Mesothelial cell of epicardium (in vitro differentiated cells): ENCODE results near the gene MAN1A2. TPM values are rescaled to one million over a fixed set of nuclear protein-coding genes. Genes with fewer than 3 reads are reported as not detected.

ENCODE experiments used
- DNase-seq, 2 experiments: peaks; one replicate each; pipeline ENCODE4 v3.0.0; 2021; ENCODE audit warnings: low spot score in 2 of 2; ENCODE audit not compliant: unreplicated experiment in 2 of 2
- H3K27ac Mint-ChIP-seq: 2 replicates; pipeline ENCODE4 v1.8.0; 2021; ENCODE audit warnings: mixed read lengths
- H3K27me3 Mint-ChIP-seq: 2 replicates; pipeline ENCODE4 v1.8.0; 2021; ENCODE audit warnings: low read depth, mixed read lengths
- H3K36me3 Mint-ChIP-seq: 2 replicates; pipeline ENCODE4 v1.8.0; 2021; ENCODE audit warnings: mixed read lengths
- H3K4me1 Mint-ChIP-seq: 2 replicates; pipeline ENCODE4 v1.8.0; 2021; ENCODE audit warnings: mixed read lengths
- H3K4me3 Mint-ChIP-seq: 2 replicates; pipeline ENCODE4 v1.8.0; 2021; ENCODE audit warnings: mild to moderate bottlenecking, moderate library complexity, mixed read lengths
- H3K9me3 Mint-ChIP-seq: 2 replicates; pipeline ENCODE4 v1.8.0; 2021; ENCODE audit warnings: mixed read lengths
- total RNA-seq: library from RNA; stranded (reverse); gene quantifications from 3 replicates; pipeline ENCODE4 v1.2.1, GENCODE V29; 2021
- TF ChIP-seq, protein P1 (sequence below): fragments of 200-600 bp; sonication (generic); IDR thresholded peaks from one replicate; pipeline ENCODE4 v1.5.0; 2021; ENCODE audit warnings: antibody characterized with exemption; ENCODE audit not compliant: unreplicated experiment

Gene MAN1A2
- total RNA-seq, 1 donor from 2014 or later = 55.1 TPM

DNA sequence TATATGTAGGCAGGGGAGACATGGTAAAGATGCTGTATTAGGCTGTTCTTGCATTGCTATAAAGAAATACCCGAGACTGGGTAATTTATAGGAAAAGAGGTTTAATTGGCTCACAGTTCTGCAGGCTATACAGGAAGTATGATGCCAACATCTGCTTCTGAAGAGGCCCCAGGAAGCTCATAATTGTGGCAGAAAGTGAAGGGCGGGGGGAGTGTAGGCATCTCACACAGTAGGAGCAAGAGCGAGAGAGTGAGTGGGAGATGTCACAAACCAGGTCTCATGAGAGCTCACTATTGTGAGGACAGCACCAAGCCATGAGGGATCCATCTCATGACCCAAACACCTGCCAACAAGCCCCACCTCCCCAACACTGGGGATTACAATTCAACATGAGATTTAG is 21.1 kb downstream of the MAN1A2 start:
- Mint-ChIP-seq H3K9me3 (peaks cover 11% of the 10 kb centered on the region), H3K27me3 (no peaks in the 10 kb centered on the region), H3K4me3 (no peak overlapping the region), H3K36me3 (peaks cover 8% of the 10 kb centered on the region), H3K4me1 (peaks cover 21% of the 10 kb centered on the region), H3K27ac (no peak overlapping the region)
- DNase-seq = no peak
- TF ChIP-seq, protein P1, sequence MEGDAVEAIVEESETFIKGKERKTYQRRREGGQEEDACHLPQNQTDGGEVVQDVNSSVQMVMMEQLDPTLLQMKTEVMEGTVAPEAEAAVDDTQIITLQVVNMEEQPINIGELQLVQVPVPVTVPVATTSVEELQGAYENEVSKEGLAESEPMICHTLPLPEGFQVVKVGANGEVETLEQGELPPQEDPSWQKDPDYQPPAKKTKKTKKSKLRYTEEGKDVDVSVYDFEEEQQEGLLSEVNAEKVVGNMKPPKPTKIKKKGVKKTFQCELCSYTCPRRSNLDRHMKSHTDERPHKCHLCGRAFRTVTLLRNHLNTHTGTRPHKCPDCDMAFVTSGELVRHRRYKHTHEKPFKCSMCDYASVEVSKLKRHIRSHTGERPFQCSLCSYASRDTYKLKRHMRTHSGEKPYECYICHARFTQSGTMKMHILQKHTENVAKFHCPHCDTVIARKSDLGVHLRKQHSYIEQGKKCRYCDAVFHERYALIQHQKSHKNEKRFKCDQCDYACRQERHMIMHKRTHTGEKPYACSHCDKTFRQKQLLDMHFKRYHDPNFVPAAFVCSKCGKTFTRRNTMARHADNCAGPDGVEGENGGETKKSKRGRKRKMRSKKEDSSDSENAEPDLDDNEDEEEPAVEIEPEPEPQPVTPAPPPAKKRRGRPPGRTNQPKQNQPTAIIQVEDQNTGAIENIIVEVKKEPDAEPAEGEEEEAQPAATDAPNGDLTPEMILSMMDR = no peak

DNA sequence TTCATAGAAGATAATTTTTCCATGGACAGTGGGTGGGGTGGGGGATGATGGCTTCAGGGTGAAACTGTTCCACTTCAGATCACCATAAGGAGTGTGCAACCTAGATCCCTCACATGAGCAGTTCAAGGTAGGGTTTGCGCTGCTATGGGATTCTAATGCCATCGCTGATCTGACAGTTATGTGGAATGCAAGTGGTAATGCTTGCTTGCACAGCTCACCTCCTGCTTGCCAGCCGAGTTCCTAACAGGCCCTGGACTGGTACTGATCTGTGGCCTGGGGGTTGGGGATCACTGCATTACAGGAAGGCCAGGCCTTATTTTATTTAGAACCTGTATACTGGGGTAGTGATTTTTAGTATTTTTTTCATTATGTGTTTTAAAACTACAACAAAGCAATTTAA is 22.0 kb downstream of the MAN1A2 start:
- TF ChIP-seq, protein P1 = no peak
- peaks cover 21% of the 10 kb centered on the region for H3K4me1 Mint-ChIP-seq
- peaks cover 4% of the 10 kb centered on the region for H3K9me3 Mint-ChIP-seq
- H3K27ac Mint-ChIP-seq = no peak overlapping the region
- H3K27me3 Mint-ChIP-seq = no peaks in the 10 kb centered on the region
- DNase-seq = no peak
- no peak overlapping the region for H3K4me3 Mint-ChIP-seq
- peaks cover 3% of the 10 kb centered on the region for H3K36me3 Mint-ChIP-seq

DNA sequence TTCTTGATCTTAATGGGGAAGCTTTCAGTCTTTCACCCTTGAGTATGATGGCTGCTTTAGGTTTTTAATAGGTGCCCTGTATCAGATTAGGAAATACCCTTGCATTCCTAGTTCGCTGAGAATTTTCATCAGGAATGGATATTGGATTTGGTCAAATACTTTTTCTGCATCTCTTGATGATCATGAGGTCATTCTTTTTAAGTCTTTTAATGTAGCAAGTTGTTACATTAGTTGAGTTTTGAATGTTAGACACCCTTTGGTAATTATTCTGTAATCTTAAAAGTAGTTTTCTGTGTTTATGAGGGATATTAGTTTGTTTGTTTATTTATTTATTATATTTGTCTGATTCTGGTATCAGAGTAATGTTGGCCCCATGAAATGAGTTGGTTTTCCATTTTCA is 22.5 kb downstream of the MAN1A2 start:
- TF ChIP-seq, protein P1 = no peak
- no peaks in the 10 kb centered on the region for H3K27me3 Mint-ChIP-seq

DNA sequence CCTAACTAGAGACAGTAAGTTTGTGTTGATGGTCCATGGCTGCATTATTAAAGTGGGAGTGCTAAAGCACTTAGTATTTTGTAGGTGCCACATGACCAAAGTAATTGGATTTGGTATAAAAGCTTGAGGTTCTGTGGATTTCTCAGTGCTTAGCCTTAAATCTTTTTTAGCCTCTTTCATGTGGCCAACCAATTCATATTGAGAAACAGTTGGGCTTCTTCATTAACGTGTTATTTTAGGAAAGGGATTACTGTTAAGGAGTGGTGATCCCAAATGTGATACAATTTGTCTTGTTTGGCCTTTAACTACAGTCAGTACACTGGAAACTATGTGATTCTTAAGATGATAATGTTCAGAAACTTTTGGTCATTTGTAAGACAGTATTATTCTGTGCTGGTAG is 25.5 kb downstream of the MAN1A2 start:
- H3K27me3 Mint-ChIP-seq = no peaks in the 10 kb centered on the region
- H3K27ac Mint-ChIP-seq = peak overlapping the region; percentile 22
- H3K4me3 Mint-ChIP-seq = no peak overlapping the region
- no peak for DNase-seq
- H3K36me3 Mint-ChIP-seq = no peaks in the 10 kb centered on the region
- no peaks in the 10 kb centered on the region for H3K9me3 Mint-ChIP-seq
- H3K4me1 Mint-ChIP-seq = peaks cover 21% of the 10 kb centered on the region
- TF ChIP-seq, protein P1 = no peak

More for the DNA sequence above, 22.5 kb downstream of the MAN1A2 start:
- Mint-ChIP-seq H3K36me3 (no peaks in the 10 kb centered on the region), H3K27ac (no peak overlapping the region), H3K4me3 (no peak overlapping the region), H3K4me1 (peaks cover 21% of the 10 kb centered on the region), H3K9me3 (no peaks in the 10 kb centered on the region)
- DNase-seq = no peak

DNA sequence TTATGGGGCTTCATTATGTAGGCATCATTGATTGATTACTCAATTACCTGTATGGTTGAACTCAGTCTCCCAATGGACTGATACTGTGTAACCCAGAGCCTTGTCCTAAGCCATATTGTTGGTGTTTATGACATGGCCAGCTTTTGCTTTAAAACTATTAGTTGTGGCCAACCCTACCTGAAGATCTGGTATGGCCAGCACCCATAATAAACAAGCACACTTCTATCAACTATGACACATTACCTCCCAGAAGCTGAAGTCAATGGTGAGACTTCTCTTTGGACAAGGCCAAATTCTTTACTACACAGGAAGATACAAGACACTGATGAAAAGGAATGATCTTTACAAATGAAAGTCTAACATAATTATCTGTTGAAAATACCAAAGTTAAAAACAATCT is 28.8 kb downstream of the MAN1A2 start:
- TF ChIP-seq, protein P1 = no peak
- Mint-ChIP-seq H3K27me3 (no peaks in the 10 kb centered on the region), H3K36me3 (peaks cover 7% of the 10 kb centered on the region)

DNA sequence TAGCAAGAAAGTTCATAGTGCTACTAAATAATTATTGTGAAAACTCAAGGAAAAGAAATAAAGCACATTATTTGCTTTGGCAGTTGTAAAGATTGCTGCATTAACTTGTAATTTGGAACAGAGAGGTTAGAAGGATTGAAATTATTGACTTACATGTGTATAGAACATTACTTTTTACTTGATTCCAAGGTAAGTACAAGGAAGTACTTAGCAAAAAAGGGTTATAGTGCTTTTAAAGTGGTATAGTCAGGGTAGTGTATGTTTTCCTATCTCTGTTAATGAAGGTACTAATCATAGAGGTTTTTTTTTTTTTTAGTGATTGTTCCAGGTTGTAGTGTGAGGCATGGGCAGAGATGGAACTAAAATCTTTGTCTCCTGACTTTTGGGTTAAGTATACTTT is 29.4 kb downstream of the MAN1A2 start:
- H3K27ac Mint-ChIP-seq = no peak overlapping the region
- no peaks in the 10 kb centered on the region for H3K27me3 Mint-ChIP-seq
- H3K4me3 Mint-ChIP-seq = no peak overlapping the region
- TF ChIP-seq, protein P1 = no peak
- H3K36me3 Mint-ChIP-seq = peaks cover 12% of the 10 kb centered on the region
- H3K9me3 Mint-ChIP-seq = peaks cover 31% of the 10 kb centered on the region
- DNase-seq = no peak
- peaks cover 14% of the 10 kb centered on the region for H3K4me1 Mint-ChIP-seq

More for the DNA sequence above, 28.8 kb downstream of the MAN1A2 start:
- H3K4me3 Mint-ChIP-seq = no peak overlapping the region
- no peak overlapping the region for H3K27ac Mint-ChIP-seq
- DNase-seq = no peak
- peaks cover 26% of the 10 kb centered on the region for H3K9me3 Mint-ChIP-seq
- H3K4me1 Mint-ChIP-seq = peaks cover 14% of the 10 kb centered on the region
